A673 (cell line): Measurements from ENCODE around the gene PALMD.

ENCODE experiments used
- EZH2 ChIP-seq: fragments of 200-600 bp; sonication (generic); IDR thresholded peaks from 2 replicates; pipeline ENCODE4 v1.6.1; 2017; ENCODE audit warnings: borderline replicate concordance, low read depth, mild to moderate bottlenecking, mixed read lengths, antibody characterized with exemption, low read length; ENCODE audit not compliant: poor library complexity, severe bottlenecking
- TF ChIP-seq, protein P1 (sequence below): fragments of 300-800, 200-600 bp; sonication (generic); conservative IDR thresholded peaks from 2 replicates; pipeline ENCODE4 v1.5.1; 2017; ENCODE audit warnings: low read depth, mild to moderate bottlenecking, antibody characterized with exemption, low read length, moderate library complexity, mixed read lengths

DNA sequence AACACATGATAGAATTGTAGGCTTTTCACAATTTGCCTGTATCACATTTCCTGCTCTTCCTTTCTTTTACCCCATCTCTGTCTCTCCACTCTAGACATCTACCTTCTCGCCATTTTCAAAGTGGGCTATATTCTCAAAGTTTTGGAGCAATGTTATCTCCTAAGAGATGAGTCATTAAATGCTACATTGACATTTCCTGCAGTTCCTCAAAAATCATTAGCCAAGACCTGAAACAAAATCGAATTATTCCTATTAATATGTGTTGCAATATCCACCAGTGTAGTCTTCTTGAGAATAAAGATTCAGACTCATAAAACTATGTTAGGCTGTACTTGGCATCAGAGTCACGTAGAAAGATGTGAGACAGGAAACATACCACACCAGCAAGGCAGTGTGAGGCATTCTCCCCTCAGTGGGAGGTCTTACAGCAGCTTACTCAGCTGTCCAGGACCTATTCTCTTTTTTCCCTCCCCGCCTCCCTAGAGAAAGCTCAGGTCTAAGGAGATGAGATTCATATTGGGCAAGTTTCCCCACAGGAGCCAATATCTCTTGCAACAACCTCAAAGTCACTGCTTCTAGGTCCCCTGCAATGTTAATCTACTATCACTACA, 81.8 kb downstream of the PALMD start:
- TF ChIP-seq, protein P1, sequence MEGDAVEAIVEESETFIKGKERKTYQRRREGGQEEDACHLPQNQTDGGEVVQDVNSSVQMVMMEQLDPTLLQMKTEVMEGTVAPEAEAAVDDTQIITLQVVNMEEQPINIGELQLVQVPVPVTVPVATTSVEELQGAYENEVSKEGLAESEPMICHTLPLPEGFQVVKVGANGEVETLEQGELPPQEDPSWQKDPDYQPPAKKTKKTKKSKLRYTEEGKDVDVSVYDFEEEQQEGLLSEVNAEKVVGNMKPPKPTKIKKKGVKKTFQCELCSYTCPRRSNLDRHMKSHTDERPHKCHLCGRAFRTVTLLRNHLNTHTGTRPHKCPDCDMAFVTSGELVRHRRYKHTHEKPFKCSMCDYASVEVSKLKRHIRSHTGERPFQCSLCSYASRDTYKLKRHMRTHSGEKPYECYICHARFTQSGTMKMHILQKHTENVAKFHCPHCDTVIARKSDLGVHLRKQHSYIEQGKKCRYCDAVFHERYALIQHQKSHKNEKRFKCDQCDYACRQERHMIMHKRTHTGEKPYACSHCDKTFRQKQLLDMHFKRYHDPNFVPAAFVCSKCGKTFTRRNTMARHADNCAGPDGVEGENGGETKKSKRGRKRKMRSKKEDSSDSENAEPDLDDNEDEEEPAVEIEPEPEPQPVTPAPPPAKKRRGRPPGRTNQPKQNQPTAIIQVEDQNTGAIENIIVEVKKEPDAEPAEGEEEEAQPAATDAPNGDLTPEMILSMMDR, result no peak
- no peak for TF ChIP-seq EZH2
